GM19351 (cell line): ENCODE data around the gene POMGNT1.
A peak's percentile ranks its signal among the peaks of the same experiment; 100 is the strongest.

Experiments
- ATAC-seq: cut with Tn5 transposase; IDR thresholded peaks from one replicate; pipeline ENCODE4 v1.9.1; 2021; ENCODE audit warnings: mild to moderate bottlenecking, moderate library complexity; ENCODE audit not compliant: unreplicated experiment

POMGNT1 gene

GRCh38 chr1:46183926-46184557 is 14.2 kb downstream of the POMGNT1 start:
- ATAC-seq, result peak; percentile 50

DNA sequence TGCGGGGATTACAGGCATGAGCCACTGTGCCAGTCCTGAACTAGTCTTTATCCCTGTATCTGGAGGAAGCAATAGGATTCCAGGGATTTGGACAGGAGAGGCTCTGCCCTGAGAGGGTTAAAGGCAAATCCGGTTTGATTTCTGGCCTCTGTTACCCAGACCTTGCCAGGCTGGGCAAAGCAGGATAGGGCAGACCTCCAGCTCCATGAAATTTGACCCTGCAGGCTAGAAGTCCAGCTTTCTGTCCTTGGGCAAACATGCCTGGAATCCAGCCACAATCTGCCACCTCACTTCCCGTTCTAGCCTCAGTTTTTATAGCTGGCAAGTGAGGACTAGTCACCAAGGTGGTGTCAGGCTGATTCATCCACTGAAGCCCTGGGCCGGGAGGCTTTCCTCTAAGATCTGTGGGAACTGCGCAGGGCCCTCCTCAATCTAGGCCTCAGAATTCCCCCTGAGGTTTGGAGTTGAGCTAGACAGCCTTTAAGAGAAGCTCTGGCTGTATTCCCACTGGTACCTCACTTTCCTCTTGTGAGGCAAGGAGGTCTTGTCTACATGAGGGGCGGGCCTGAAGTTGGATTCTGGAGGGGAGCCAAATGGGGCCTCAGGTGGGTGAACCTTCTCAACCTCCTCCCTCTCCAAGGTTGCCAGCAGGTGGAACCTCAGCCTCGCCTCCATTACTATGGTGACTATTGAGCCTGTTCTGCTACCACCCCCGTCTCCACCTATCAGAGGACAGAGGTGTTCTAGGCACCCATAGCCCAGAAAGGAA is 15.0 kb downstream of the POMGNT1 start:
- no peak for ATAC-seq

GRCh38 chr1:46181343-46182260 is 16.6 kb downstream of the POMGNT1 start:
- ATAC-seq, result no peak

- no peak for ATAC-seq
Observed at GRCh38 chr1:46180082-46180616, 18.1 kb downstream of the POMGNT1 start.

GRCh38 chr1:46179138-46180081 is 18.8 kb downstream of the POMGNT1 start:
- ATAC-seq, result no peak

- no peak for ATAC-seq
Observed at GRCh38 chr1:46176211-46176865, 21.9 kb downstream of the POMGNT1 start, which contains the start of gene P3R3URF. TSS of gene P3R3URF (minus strand) at chr1:46176488. CDS start at chr1:46176471, 17 bp downstream.

- no peak for ATAC-seq
Observed at GRCh38 chr1:46175243-46175642, 23.0 kb downstream of the POMGNT1 start.

DNA sequence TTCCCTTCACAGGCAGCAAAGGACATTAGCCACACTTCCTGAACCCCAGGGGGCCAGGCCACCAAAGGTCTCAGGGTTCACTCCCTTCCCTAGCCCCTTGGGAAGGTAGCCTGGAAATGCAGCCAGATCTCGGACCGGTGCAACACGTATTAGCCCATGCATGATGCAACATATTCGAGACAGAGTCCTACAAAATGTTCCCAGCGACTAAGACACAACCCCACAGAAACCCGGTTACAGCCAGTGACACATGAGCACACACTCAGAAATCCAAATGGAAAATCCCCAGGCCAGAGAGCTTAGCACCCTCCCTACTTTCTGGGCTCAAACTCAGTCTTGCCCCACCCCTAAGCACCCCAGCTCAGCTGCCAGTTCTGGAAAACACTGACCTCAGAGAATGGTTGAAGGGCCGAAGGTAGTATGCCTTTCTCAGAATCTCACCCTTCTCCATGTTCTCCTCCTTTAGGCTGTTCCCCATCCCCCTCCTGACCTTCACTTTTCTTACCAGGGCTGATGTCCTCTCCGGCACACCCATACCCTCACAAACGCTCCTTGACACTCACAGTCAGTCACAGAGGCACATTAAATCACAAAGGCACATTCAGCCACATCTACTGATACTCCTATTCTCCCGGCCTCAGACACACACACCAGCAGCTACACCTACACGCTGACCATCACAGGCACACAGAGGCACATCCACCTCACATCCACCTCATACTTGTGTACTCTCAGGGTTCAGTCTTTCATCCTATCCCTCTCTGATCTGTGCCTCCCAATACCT is 23.6 kb downstream of the POMGNT1 start, which contains the start of gene TSPAN1:
TSPAN1 (plus strand) TSS at position 640 of the 784 bp plus-strand sequence. CDS start 6,021 bp downstream, outside the sequence.
- no peak for ATAC-seq

DNA sequence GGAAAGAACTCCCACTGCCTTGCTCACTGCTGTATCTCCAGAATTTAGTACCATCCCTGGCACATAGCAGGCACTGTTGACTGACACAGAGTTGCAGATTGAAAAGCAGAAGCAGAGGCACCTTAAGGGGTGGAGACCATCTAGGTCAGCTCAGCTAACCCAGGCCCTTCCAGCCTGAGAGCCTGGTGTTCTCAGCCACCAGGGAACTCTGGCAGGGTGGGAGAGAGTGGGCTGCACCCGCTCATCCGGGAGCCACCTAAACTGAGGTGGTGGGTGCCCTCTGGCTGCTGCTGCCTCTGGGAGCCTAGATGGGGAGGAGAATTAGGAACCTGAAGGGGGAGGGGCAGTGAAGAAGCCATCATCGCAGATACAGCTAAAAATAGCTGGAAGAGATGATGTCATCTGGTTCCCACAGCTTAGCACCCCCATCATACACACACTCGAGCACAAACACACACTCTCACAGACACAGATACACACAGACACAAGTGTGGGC is 24.8 kb downstream of the POMGNT1 start:
- no peak for ATAC-seq

DNA sequence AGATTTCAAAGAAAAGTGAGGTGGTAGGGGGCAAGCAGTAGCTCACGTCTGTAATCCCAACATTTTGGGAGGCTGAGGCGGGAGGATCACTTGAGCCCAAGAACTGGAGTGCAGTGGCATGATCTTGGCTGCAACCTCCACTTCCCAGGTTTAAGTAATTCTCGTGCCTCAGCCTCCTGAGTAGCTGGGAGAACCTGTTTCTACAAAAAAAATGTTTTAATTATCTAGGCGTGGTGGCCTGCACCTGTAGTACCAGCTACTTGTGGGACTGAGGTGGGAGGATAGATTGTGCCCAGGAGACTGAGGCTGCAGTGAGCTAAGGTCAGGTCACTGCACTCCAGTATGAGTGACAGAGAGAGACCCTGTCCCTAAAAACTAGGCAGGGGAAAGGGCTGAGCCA is 25.9 kb downstream of the POMGNT1 start:
- ATAC-seq, result no peak

DNA sequence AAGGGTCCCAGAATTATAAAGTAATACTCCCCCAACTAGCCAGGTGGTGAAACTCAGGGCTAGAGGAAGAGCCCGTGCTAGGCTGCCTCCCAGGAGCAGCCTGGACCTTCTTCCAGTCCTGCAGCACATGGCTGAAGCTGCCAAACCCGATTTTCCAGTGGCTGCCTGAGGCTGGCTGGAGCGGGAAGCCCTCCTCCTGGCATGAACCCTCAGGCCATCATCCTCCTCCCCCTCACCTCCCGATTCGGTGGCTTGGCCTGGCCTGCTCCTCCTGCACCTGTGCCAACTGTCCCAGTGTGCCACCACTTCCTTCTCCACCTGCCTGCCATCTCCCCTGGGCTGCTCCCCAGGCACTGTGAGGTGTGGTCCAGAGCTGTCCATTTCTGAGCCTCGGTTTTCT is 26.4 kb downstream of the POMGNT1 start:
- ATAC-seq, result no peak

DNA sequence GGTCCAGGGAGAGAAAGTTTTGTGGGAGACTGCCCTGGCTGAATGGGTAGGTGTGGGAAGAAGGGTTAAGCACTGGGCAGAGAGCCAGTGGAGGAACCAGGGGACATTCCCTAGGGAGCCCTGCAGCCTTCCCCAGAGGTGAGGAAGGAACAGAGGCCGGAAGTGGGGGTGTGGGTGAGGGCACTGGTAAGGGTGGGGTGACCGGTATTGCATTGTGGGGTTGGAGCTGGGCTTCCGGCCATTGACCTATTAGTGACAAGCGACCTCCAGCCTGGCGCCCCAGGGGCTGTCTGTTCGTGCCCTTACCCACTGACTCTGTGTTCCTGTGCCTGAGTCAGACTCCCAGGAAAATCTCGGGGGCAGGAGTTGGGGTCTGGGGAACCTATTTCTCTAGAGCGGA is 26.9 kb downstream of the POMGNT1 start:
- no peak for ATAC-seq

- ATAC-seq, result no peak
Observed at GRCh38 chr1:46169811-46170454, 28.3 kb downstream of the POMGNT1 start.

DNA sequence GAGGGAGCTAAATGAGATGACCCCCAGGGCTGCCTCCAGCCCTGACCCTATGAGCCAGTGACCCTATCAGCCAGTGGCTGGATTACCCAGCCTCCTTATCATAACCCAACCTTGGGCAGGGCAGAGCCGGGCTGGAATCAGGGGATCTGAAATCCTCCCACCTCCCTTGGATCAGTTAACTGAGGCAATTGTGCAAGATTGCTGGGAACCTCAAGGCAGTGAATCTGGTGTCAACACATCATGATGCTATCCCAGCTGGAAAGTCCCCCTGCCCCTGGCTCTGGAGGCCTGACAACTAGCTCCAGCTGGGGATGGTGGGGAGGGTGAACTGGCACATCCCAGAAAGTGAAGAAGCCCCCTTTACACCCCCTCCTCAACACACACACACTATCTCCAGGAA is 29.8 kb downstream of the POMGNT1 start:
- ATAC-seq, result no peak

GRCh38 chr1:46166521-46167462 is 31.4 kb downstream of the POMGNT1 start:
- no peak for ATAC-seq

DNA sequence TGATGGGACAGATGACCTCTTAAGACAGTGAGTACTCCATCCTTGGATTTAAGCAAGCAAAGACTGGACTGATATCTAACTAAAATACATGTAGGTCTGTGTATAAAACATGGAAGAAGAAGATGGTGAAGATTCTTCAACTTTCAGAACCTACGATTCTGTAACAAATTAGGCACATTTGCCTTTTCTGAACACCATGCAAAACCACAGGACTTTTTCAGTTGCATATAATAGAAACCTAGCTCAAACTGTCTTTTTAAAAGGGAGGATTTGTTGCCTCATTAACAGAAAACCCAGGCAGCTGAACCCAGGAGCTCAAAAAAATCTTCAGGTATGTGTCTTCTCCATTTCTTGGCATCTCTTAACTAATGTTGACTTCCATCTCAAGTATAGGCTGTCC is 38.0 kb downstream of the POMGNT1 start:
- no peak for ATAC-seq

- ATAC-seq, result no peak
Observed at GRCh38 chr1:46159516-46159915, 38.7 kb downstream of the POMGNT1 start.
